Mesothelial cell of epicardium (in vitro differentiated cells): ENCODE results near the gene RALGDS. TPM values are rescaled to one million over a fixed set of nuclear protein-coding genes. Genes with fewer than 3 reads are reported as not detected.

ENCODE experiments used
- DNase-seq, 2 experiments: peaks; one replicate each; pipeline ENCODE4 v3.0.0; 2021; ENCODE audit warnings: low spot score in 2 of 2; ENCODE audit not compliant: unreplicated experiment in 2 of 2
- H3K27ac Mint-ChIP-seq: 2 replicates; pipeline ENCODE4 v1.8.0; 2021; ENCODE audit warnings: mixed read lengths
- H3K27me3 Mint-ChIP-seq: 2 replicates; pipeline ENCODE4 v1.8.0; 2021; ENCODE audit warnings: low read depth, mixed read lengths
- H3K36me3 Mint-ChIP-seq: 2 replicates; pipeline ENCODE4 v1.8.0; 2021; ENCODE audit warnings: mixed read lengths
- H3K4me1 Mint-ChIP-seq: 2 replicates; pipeline ENCODE4 v1.8.0; 2021; ENCODE audit warnings: mixed read lengths
- H3K4me3 Mint-ChIP-seq: 2 replicates; pipeline ENCODE4 v1.8.0; 2021; ENCODE audit warnings: mild to moderate bottlenecking, moderate library complexity, mixed read lengths
- H3K9me3 Mint-ChIP-seq: 2 replicates; pipeline ENCODE4 v1.8.0; 2021; ENCODE audit warnings: mixed read lengths
- total RNA-seq: library from RNA; stranded (reverse); gene quantifications from 3 replicates; pipeline ENCODE4 v1.2.1, GENCODE V29; 2021
- TF ChIP-seq, protein P1 (sequence below): fragments of 200-600 bp; sonication (generic); IDR thresholded peaks from one replicate; pipeline ENCODE4 v1.5.0; 2021; ENCODE audit warnings: antibody characterized with exemption; ENCODE audit not compliant: unreplicated experiment

Gene RALGDS
- total RNA-seq, 1 donor from 2014 or later, result 83.5 TPM

DNA sequence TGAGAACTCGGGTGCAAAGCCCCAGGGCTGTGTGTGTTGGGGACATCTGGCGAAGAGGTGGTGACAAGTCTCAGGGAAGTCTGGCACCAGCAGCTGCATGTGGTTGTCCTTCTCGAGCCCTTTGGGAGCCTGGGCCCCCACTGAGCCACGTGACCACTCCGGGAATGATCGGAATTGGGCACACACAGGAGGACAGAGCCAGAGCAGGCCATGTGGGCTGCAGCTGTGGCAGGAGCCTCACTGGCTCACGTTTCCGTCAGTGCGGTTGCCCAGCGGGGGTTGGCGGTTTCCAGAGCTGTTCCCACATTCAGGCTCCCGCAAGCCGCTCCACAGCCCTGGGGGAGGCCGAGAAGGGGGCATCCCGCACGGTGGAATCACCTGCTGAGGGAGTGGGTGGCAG is 66.1 kb downstream of the RALGDS start:
- Mint-ChIP-seq H3K36me3 (peaks cover 34% of the 10 kb centered on the region), H3K9me3 (no peaks in the 10 kb centered on the region), H3K27ac (no peak overlapping the region), H3K4me1 (peaks cover 7% of the 10 kb centered on the region), H3K27me3 (no peaks in the 10 kb centered on the region), H3K4me3 (no peak overlapping the region)
- TF ChIP-seq, protein P1, sequence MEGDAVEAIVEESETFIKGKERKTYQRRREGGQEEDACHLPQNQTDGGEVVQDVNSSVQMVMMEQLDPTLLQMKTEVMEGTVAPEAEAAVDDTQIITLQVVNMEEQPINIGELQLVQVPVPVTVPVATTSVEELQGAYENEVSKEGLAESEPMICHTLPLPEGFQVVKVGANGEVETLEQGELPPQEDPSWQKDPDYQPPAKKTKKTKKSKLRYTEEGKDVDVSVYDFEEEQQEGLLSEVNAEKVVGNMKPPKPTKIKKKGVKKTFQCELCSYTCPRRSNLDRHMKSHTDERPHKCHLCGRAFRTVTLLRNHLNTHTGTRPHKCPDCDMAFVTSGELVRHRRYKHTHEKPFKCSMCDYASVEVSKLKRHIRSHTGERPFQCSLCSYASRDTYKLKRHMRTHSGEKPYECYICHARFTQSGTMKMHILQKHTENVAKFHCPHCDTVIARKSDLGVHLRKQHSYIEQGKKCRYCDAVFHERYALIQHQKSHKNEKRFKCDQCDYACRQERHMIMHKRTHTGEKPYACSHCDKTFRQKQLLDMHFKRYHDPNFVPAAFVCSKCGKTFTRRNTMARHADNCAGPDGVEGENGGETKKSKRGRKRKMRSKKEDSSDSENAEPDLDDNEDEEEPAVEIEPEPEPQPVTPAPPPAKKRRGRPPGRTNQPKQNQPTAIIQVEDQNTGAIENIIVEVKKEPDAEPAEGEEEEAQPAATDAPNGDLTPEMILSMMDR, result no peak
- DNase-seq, result no peak

DNA sequence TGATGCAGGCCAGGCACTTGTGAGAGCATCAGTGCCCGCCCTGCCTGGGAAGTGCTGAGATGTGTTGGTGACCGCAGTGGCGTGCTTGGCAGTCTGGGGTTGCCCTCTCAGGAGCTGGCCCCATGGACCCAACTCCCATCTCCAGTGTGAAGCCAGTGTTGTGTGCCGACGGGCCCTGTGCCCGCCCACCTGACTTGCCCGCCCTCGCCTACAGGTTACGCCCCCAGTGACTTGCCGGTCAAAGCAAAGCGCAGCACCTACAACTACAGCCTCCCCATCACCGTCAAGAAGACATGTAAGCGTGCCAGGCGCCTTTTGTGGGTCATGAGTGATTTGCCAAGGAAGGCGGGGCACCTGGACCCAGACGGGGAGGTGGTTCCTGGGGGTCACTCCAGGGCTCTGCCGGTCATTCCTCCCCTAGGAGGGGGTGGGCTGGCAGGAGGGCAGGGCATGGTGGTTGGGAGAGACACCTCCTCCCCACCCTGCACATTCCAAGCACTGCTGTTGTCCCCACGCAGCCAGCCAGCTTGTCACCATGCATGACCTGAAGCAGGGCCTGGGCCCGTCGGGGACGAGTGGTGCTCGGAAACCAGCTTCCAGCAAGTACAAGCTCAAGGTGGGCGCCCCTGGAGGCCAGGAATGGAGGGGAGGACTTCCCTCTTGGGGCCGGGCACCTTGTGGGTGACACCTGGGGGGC is 66.7 kb downstream of the RALGDS start:
- Mint-ChIP-seq H3K4me1 (peaks cover 1% of the 10 kb centered on the region), H3K27ac (no peak overlapping the region), H3K27me3 (no peaks in the 10 kb centered on the region), H3K4me3 (no peak overlapping the region), H3K9me3 (no peaks in the 10 kb centered on the region), H3K36me3 (peaks cover 40% of the 10 kb centered on the region)
- TF ChIP-seq, protein P1, result no peak
- no peak for DNase-seq

DNA sequence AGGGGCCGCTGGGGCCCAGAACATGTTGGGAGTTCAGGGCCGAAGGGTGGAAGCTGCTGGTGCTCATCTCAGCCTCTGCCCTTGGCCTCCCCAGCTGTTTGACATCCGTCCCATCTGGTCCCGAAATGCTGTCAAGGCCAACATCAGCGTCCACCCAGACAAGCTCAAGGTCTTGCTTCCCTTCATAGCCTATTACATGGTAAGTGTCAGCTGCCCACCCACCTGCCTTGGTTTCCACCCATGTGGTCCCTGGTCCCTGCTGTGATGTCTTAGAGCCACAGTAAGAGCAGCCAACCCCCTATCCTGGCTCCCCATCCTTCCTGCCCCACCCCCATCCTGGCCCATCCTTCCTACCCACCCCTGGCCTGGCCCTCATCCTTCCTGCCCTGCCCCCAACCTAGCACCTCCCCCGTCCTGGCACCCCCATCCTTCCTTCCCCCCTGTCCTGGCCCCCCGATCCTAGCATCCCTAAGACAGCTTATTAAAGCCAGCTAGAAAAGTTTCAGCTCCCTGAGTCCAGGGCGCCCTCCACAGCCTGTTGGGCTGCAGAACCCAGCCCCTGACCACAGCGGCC is 69.0 kb downstream of the RALGDS start:
- TF ChIP-seq, protein P1, result no peak
- no peak overlapping the region for H3K27ac Mint-ChIP-seq
- no peak overlapping the region for H3K4me3 Mint-ChIP-seq
- DNase-seq, result no peak
- no peaks in the 10 kb centered on the region for H3K9me3 Mint-ChIP-seq
- no peaks in the 10 kb centered on the region for H3K27me3 Mint-ChIP-seq
- H3K4me1 Mint-ChIP-seq, result no peaks in the 10 kb centered on the region
- H3K36me3 Mint-ChIP-seq, result peaks cover 36% of the 10 kb centered on the region

DNA sequence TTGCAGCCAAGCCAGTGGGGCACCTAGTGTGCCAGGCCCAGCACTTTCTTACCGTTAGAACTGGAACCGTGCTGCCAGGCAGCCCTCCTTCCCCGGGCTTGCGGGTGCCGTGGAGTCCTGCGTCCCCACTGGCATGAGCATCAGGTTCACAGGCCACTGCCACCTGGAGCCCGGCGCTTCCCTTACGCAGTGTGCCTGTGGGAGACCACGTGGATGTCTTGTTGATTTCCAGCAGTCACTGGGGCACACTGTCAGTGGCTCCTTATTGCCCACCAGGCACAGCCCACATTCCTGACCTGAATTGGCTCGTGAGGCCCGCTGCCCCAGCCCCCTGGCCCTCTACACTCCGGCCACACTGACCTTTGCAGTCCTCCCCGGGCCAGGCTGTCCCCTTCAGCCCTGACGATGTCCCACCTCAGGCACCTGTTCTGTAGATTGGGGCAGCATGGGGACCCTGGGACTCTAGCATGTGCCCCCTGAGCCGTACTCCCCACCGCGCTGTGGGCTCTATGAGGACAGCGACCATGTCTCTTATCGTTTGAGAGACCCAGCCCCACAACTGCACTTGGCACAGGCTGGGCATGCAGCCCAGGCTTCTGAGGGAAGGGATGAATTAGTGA is 69.6 kb downstream of the RALGDS start:
- peaks cover 39% of the 10 kb centered on the region for H3K36me3 Mint-ChIP-seq
- H3K9me3 Mint-ChIP-seq, result no peaks in the 10 kb centered on the region
- no peaks in the 10 kb centered on the region for H3K27me3 Mint-ChIP-seq
- no peak overlapping the region for H3K27ac Mint-ChIP-seq
- no peak for DNase-seq
- no peak overlapping the region for H3K4me3 Mint-ChIP-seq
- TF ChIP-seq, protein P1, result no peak
- H3K4me1 Mint-ChIP-seq, result no peaks in the 10 kb centered on the region

DNA sequence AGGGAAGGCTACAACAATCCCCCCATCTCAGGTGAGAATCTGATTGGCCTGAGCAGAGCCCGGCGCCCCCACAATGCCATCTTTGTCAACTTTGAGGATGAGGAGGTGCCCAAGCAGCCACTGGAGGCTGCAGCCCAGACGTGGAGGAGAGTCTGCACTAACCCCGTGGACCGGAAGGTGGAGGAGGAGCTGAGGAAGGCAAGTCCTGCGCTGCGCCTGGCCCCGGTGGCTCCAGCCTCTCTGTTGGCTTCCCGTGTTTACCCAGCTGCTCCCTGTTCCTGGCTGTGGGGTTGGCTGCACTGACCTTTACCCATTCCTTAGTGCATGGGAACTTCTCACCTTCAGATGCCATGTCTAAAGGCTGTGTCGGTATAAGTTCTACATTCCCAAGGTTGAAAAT is 70.3 kb downstream of the RALGDS start:
- no peak overlapping the region for H3K27ac Mint-ChIP-seq
- peaks cover 39% of the 10 kb centered on the region for H3K36me3 Mint-ChIP-seq
- no peak overlapping the region for H3K4me3 Mint-ChIP-seq
- H3K9me3 Mint-ChIP-seq, result no peaks in the 10 kb centered on the region
- H3K4me1 Mint-ChIP-seq, result no peaks in the 10 kb centered on the region
- TF ChIP-seq, protein P1, result no peak
- no peak for DNase-seq
- no peaks in the 10 kb centered on the region for H3K27me3 Mint-ChIP-seq
